TTC549 (cell line): ENCODE results near the gene FZD8.
A peak's percentile ranks its signal among the peaks of the same experiment; 100 is the strongest.

ENCODE experiments used
- FAIRE-seq: peaks from 2 replicates; lab custom pipeline; 2012; peaks lifted over from hg19 to GRCh38; lab: Jason Lieb, UNC

FZD8 gene

GRCh38 chr10:35641676-35642034 lies 441 bp downstream of the FZD8 start:
- FAIRE-seq: no peak

- no peak for FAIRE-seq
Observed at GRCh38 chr10:35640951-35641675, 983 bp downstream of the FZD8 start.

DNA sequence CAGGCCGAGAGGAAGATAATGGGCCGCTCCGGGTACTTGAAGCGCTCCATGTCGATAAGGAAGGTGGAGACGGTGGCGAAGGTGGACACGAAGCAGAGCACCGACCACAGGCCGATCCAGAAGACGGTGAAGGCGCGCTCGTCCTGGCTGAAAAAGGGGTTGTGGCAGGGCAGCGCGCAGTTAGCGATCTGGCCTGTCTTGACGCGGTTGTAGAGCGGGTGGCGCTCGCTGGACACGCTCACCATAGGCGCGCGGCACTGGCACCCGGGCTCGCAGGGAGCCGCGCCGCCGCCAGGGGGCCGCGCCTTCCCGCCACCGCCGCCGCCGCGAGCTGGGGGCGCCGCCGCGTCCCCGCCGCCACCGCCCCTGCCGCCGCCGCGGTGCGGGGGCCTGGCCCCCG lies 1.6 kb downstream of the FZD8 start:
- FAIRE-seq: no peak

DNA sequence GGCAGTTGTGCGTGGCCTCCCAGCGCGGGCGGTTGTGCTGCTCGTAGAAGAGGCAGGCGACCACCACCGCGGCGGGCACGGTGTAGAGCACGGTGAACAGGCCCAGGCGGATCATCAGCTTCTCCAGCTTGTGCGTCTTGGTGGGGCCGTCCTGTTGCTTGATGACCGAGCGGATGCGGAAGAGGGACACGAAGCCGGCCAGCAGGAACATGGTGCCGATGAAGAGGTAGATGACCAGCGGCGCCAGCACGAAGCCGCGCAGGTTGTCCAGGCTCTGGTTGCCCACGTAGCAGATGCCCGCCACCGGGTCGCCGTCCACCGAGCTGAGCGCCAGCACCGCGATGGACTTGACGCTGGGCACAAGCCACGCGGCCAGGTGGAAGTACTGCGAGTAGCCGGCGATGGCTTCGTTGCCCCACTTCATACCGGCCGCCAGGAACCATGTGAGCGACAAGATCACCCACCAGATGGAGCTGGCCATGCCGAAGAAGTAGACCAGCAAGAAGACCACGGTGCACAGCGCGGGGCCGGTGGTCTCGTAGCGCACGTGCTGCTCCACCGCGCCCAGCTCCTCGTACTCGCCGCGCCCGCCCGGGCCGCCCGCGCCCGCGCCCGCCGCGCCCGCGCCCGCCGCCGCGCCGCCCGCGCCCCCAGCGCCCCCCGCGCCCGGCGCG lies 2.2 kb downstream of the FZD8 start:
- FAIRE-seq: no peak

DNA sequence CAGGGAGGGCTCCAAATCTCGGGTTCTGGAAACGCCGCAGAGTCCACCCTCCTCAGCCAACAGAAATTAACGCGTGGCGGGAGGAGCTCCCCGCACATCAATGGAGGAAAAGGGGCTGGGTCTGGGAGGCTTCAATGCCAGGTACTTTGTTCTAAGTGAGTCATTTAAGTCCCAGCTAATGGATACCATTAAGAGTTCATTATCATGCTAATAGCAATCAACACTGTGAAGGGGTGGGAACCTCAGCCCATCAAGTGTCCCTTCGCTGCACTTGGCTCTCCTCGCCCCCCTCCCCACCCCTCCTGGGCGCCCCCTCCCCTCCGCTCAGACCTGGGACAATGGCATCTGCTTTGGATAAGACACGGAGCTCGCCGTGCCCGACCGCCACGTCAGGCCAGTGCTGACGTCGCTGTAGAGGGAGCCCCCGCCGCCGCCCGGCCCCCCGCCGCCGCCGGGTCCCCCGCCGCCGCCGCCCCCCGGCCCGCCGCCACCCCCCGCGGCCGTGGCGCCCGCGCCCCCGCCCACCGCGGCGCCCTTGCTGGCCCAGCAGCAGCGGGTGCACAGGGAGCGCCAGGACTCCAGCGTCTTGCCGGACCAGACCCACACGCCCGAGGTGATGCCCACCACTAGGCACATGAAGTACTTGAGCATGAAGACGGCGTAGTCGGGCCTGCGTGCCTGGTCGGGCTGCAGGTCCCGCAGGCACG lies 2.9 kb downstream of the FZD8 start:
- FAIRE-seq: no peak

DNA sequence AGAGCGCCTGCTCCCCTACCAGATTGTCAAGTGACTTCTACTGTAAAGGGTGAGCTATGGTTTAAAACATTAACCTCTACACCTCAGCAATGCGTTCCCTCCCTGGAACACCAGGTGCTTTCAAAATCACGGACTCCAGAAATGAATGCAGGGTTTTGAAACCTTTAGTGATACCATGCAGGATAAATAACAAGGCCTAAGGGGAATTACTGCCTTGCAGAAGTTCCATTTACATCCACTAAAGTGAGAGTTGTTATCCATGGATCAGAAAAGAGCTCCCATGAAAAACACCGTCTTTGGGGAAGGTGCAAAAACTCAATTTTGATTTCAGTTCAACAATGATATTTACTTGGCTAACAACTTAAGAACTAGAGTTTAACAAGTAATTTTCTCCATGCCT lies 4.0 kb downstream of the FZD8 start:
- FAIRE-seq: no peak

GRCh38 chr10:35637462-35637861 lies 4.6 kb downstream of the FZD8 start:
- no peak for FAIRE-seq

GRCh38 chr10:35636956-35637355 lies 5.1 kb downstream of the FZD8 start:
- no peak for FAIRE-seq

- peak; percentile 93 for FAIRE-seq
Observed at GRCh38 chr10:35635576-35635975, 6.5 kb downstream of the FZD8 start.

- no peak for FAIRE-seq
Observed at GRCh38 chr10:35633006-35633980, 8.8 kb downstream of the FZD8 start.

- no peak for FAIRE-seq
Observed at GRCh38 chr10:35632027-35632426, 10.1 kb downstream of the FZD8 start.

DNA sequence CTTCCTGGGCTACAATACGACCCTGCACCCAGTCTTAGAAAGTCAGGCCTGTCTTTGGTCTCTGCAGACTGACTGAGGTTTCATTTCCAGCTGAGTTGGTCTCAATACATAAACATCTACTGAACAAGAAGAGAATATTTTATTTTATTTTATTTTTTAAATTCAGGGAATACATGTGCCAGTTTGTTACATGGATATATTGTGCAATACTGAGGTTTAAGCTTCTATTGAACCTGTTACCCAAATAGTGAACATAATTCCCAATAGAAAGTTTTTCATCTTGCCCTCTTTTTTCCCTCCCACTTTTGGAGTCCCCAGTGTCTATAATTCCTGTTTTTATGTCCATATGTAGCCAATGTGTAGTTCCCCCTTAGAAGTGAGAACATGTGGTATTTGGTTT lies 10.7 kb downstream of the FZD8 start:
- no peak for FAIRE-seq

DNA sequence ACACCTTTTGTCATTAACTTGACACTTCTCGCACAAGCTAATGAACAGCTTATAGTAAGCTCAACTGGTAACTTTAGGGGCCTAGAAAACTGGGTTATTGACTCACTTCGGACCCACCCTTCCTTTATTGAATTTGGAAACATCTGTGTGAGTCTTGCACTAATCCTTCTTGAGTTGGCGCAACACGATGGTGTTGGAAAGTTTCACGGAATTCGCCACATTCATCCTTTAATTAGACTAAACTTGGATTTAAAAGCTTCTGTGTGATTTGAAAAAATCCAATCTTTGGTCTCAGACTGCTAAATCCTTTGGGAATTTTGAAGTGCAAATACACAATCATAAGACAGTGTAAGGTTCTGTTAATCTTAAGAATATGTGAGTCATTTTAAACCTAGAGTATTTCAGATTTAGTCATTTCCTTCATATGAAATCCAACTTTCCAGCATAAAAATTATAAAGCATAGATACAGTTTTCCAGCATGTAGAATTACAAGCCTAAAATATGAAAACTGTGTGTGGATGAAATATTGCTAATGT lies 15.1 kb downstream of the FZD8 start:
- FAIRE-seq: no peak

- FAIRE-seq: no peak
Observed at GRCh38 chr10:35614312-35614711, 27.8 kb downstream of the FZD8 start.

DNA sequence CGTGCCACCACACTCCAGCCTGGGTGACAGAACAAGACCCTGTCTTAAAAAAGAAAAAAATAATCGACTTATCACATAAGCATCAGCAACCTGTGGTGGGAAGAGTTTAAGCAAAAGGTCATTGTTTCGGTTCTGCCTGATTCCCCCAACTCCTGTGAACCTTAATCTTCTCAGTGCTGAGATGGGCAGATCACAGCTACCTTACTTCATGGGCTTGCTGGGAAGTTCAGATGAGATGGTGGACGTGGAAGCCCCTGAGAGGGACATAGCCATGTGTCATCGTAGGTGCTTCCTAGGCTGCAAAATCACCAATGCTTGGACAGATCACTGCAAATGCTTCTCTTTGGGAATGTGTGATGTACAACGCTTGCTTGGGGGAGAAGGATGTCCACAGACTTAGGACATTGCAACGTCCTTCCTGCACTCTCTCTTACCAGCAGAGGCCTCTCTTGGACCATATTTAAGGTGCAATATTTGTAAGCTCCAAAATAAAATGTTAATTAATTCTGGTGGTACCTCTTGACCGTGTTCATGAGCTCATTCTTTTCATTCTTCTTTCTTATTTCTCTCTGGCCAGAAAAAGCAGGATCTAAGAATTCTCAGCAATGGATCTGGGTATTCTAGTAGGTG lies 28.4 kb downstream of the FZD8 start:
- FAIRE-seq: no peak

DNA sequence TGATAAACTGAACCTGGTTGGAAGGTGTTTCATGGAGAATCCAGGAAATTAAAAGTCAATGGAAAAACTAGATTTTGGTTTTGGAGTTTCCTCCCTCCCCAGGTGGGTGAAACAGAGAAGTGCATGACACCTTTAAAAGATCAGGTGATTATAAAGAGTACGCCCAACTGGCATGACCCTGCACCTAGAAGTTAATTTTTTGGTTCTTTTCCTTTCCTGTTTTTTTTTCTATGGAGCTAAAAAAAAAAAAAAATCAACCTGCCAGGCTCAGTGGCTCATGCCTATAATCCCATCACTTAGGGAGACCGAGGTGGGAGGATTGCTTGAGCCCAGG lies 29.0 kb downstream of the FZD8 start:
- FAIRE-seq: no peak

GRCh38 chr10:35612385-35613106 lies 29.6 kb downstream of the FZD8 start:
- FAIRE-seq: no peak

- no peak for FAIRE-seq
Observed at GRCh38 chr10:35611750-35612149, 30.3 kb downstream of the FZD8 start.

DNA sequence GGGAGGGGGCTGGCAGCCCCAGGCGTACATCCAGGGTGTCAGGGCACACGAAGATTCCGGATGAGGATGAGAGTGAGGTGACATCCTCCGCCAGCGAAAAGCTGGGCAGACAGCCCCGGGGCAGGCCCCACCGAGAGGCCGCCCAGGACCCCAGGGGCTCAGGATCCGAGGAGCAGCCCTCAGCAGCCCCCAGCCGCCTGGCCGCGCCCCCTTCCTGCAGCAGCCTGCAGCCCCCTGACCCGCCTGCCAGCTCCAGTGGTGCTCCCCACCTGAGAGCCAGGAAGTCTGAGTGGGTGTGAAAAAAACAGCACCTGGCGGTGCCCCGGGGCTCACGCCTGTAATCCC lies 33.8 kb downstream of the FZD8 start:
- FAIRE-seq: no peak

DNA sequence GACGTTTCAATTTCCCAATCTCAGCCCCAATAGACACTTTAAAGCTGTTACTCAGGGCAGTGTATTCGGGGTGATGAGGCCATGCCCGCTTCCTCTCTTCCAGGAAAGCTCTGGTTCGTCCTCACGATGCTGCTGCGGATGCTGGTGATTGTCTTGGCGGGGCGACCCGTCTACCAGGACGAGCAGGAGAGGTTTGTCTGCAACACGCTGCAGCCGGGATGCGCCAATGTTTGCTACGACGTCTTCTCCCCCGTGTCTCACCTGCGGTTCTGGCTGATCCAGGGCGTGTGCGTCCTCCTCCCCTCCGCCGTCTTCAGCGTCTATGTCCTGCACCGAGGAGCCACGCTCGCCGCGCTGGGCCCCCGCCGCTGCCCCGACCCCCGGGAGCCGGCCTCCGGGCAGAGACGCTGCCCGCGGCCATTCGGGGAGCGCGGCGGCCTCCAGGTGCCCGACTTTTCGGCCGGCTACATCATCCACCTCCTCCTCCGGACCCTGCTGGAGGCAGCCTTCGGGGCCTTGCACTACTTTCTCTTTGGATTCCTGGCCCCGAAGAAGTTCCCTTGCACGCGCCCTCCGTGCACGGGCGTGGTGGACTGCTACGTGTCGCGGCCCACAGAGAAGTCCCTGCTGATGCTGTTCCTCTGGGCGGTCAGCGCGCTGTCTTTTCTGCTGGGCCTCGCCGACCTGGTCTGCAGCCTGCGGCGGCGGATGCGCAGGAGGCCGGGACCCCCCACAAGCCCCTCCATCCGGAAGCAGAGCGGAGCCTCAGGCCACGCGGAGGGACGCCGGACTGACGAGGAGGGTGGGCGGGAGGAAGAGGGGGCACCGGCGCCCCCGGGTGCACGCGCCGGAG lies 34.4 kb downstream of the FZD8 start:
- FAIRE-seq: no peak
